GM23338 (cell line): Measurements from ENCODE around the gene KIFBP.

Experiments
- CTCF ChIP-seq, 2 experiments: fragments of 200-600 bp in 1 of 2; sonication (generic) in 1 of 2; conservative IDR thresholded peaks; 2 replicates each; pipeline versions ENCODE4 v1.5.1 to v1.6.1; 2016 to 2017; ENCODE audit warnings: antibody characterized with exemption in 2 of 2, low read depth in 2 of 2, mild to moderate bottlenecking in 2 of 2, moderate library complexity in 1 of 2
- EZH2 ChIP-seq: fragments of 200-600 bp; sonication (generic); IDR thresholded peaks from one replicate; pipeline ENCODE4 v1.8.0; 2017; ENCODE audit warnings: antibody characterized with exemption, mild to moderate bottlenecking, low read depth; ENCODE audit not compliant: unreplicated experiment
- EZH2phosphoT487 ChIP-seq: fragments of 200-600 bp; sonication (generic); IDR thresholded peaks from one replicate; pipeline ENCODE4 v1.8.1; 2018; ENCODE audit warnings: antibody characterized with exemption; ENCODE audit not compliant: unreplicated experiment
- JUNB ChIP-seq: IDR thresholded peaks from one replicate; pipeline ENCODE4 v1.6.1; 2016; ENCODE audit warnings: antibody characterized with exemption; ENCODE audit not compliant: unreplicated experiment
- NANOG ChIP-seq: IDR thresholded peaks from 2 replicates; pipeline ENCODE4 v1.6.1; 2016; ENCODE audit warnings: antibody characterized with exemption, borderline replicate concordance
- POLR2AphosphoS5 ChIP-seq: IDR thresholded peaks from 2 replicates; pipeline ENCODE4 v1.6.1; 2016; ENCODE audit warnings: antibody characterized with exemption, low read depth
- REST ChIP-seq: IDR thresholded peaks from one replicate; pipeline ENCODE4 v1.6.1; 2018; ENCODE audit warnings: antibody characterized with exemption; ENCODE audit not compliant: unreplicated experiment
- STAT1 ChIP-seq: IDR thresholded peaks from one replicate; pipeline ENCODE4 v1.6.1; 2016; ENCODE audit warnings: antibody characterized with exemption; ENCODE audit not compliant: unreplicated experiment
- ZNF114 ChIP-seq: fragments of 250-450 bp; sonication (Bioruptor Pico); IDR thresholded peaks from 2 replicates; pipeline ENCODE4 v1.5.0; 2020; ENCODE audit warnings: mild to moderate bottlenecking, moderate library complexity
- ZNF331 ChIP-seq: fragments of 250-450 bp; sonication (Bioruptor Pico); IDR thresholded peaks from 2 replicates; pipeline ENCODE4 v1.5.0; 2020; ENCODE audit warnings: low read depth, mild to moderate bottlenecking, moderate library complexity
- ZNF462 ChIP-seq: fragments of 250-450 bp; sonication (Bioruptor Pico); IDR thresholded peaks from 2 replicates; pipeline ENCODE4 v1.5.0; 2020; ENCODE audit warnings: mild to moderate bottlenecking, moderate library complexity

DNA sequence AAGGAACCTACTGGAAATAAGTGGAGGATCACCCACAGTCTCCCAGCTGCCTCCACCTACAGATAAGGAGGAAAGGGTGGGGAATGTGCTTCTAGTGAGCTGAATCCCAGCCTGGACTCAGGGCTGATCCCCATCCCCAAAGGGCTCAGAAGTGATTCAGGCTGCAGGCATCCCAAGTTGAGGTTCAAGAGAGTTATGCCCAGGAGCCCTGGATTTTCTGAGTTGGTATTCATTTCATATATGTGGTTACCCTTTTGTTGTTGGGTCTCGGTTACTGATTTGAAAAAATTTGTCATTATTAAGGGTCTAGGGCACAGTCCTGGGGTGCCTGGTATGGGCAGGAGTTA is 69.3 kb downstream of the KIFBP start:
- TF ChIP-seq REST (no peak), EZH2 (no peak), CTCF (conservative IDR thresholded peaks at IDR 0.05; ENCODE audit: low read depth in 2 of 2) (no peak), EZH2phosphoT487 (no peak), JUNB (no peak), POLR2AphosphoS5 (no peak), ZNF331 (CRISPR knock-in tag) (no peak), NANOG (no peak), ZNF114 (CRISPR knock-in tag) (no peak), ZNF462 (no peak), STAT1 (no peak)
